GM06990 (cell line): ENCODE results near the gene SCAMP1.

Experiments used
- DNase-seq: peaks from one replicate; pipeline ENCODE4 v3.0.0-alpha.2; 2011; ENCODE audit not compliant: insufficient read length; ENCODE audit errors: extremely low read depth
- H3K27me3 ChIP-seq: replicated peaks from 2 replicates; pipeline ENCODE4 v1.6.0; 2011; ENCODE audit warnings: low read length; ENCODE audit not compliant: control insufficient read depth, insufficient read depth
- H3K36me3 ChIP-seq: 2 replicates; pipeline ENCODE4 v1.5.1; 2011; ENCODE audit warnings: low read length; ENCODE audit not compliant: control insufficient read depth, insufficient read depth
- H3K4me3 ChIP-seq: replicated peaks from 2 replicates; pipeline ENCODE4 v1.5.1; 2011; ENCODE audit warnings: low read depth, mild to moderate bottlenecking, control low read depth, low read length
- CTCF ChIP-seq: IDR thresholded peaks from 2 replicates; pipeline ENCODE4 v1.5.1; 2011; ENCODE audit warnings: low read length, control low read depth, mild to moderate bottlenecking, inconsistent platforms; ENCODE audit not compliant: insufficient read depth, poor library complexity, severe bottlenecking

Gene SCAMP1

DNA sequence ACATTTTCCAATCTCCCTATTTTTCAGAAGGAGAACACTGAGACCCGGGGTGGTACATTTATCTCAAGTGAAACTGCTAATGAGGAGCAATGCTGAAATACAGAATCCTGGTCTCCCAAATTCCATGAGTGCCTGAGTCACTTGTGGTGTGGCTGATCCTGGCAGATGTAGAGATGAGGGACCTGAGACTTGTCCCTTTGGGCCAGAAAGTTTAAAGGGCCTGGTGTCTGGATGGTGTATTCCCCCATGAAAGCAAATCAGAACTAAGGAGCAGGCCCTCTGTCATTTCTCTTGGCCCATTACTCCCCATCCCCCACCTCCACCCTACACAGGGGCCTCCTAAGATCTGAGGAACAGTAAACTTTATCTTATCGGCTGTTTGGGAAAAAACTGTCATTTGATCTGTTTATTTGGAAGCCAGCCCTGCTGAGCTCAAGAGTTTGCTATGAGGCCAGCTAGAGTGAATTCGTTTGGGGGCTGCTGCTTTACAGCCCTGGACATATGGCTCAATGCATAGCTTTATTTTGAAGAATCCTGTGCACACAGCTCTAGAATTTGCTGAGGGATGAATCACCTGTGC is 147.9 kb downstream of the SCAMP1 start:
- Histone ChIP-seq H3K4me3 (no peak overlapping the region), H3K36me3 (peaks cover 1% of the 10 kb centered on the region), H3K27me3 (no peaks in the 10 kb centered on the region)
- DNase-seq = no peak
- no peak for TF ChIP-seq CTCF

DNA sequence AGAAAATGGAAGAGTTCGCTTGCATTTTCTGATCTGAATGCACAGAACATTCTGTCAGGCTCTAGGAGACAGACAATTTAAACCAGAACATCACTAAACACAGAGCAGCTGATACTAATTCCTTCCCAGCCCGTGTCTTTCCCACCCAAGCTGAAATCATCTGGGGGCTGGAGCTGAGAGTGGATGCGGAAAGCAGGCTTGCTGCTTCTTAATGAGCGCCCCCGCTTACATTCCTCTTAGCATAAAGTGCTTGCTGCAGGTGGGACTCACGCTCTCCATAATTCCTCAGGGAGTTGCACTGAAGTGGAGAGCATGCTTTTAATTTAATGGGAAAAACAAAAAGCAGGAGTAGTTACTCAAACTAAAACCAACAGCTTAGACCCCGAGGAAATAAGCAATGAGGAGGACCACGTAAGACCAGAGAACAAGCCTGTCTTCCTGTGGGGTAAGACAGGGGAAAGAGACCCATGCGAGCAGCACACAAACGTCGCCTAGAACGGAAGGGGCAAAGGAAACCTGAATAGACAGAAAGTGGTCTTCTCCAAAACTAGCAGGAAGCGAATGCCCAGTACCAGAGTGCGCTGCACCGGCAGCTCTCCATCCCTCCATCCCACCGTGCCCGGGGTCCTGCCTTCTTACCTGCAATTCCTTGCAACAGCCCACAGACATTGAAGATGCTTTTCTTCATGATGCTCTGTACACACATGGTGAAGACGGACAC is 148.9 kb downstream of the SCAMP1 start:
- H3K4me3 ChIP-seq = no peak overlapping the region; the same call in 1 of the 2 replicates
- no peak for DNase-seq

DNA sequence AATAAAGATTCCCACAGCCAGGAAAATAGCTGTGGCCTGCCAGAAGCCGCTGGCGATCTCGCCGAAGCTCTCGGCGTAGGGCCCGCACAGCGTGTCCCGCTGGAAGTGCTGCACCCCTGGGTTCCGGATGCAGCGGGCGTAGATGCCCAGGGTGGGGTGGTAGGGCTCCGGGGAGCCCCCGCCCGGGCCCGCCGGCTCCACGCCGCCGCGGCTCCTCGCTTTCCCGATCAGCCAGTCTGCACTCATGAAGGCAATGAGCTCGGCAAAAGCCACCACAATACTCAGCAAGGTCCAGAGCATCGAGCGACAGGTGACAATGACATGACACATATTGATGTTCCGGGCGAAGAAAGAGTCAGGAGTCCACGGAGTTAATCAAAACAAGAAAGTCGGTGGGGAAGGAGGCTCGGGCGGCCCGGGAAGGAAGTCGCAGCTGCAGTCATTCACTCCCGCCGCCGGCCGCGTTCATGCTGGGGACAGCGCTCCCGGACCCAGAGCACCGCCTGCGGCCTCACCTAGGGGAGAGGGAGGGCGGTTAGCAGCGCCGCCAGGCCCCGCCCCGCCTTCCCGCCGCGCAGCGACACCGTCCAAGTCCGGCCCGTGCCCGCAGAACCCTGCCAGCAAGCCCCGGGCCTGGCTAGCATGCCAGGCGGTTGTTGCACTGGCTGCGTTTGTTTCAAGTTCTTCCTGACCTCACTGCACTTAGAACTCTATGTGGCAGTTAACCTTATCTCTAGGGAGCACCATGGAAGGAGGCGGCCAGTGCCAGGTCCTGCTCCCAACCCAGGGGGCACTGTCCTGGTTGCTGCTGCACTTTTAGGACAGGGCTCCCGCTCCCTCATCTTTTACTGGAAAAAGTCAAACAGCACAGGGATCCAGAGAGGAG is 149.7 kb downstream of the SCAMP1 start:
- Histone ChIP-seq H3K27me3 (no peaks in the 10 kb centered on the region), H3K36me3 (peaks cover 1% of the 10 kb centered on the region), H3K4me3 (peak overlapping the region; percentile 43)
- no peak for TF ChIP-seq CTCF
- peak; percentile 71 for DNase-seq

More for the DNA sequence above, 148.9 kb downstream of the SCAMP1 start:
- TF ChIP-seq CTCF = no peak
- Histone ChIP-seq H3K27me3 (no peaks in the 10 kb centered on the region), H3K36me3 (peaks cover 1% of the 10 kb centered on the region)

- no peak for DNase-seq
Measured at GRCh38 chr5:78511121-78511906, 150.9 kb downstream of the SCAMP1 start.

More at GRCh38 chr5:78511121-78511906, 150.9 kb downstream of the SCAMP1 start:
- Histone ChIP-seq H3K27me3 (no peaks in the 10 kb centered on the region), H3K36me3 (peaks cover 1% of the 10 kb centered on the region; the same call in 1 of the 2 replicates), H3K4me3 (no peak overlapping the region)
- no peak for TF ChIP-seq CTCF
